GM19043 (cell line): ENCODE data around the gene MUC5B.
"Not testable (repeated sequence)": the region's sequence is repeated elsewhere in the genome, so short reads cannot be mapped to it uniquely, and the experiment has no call there.

Source experiments
- ATAC-seq: cut with Tn5 transposase; IDR thresholded peaks from one replicate; pipeline ENCODE4 v1.9.1; 2021; ENCODE audit warnings: low read depth; ENCODE audit not compliant: unreplicated experiment

Gene MUC5B

DNA sequence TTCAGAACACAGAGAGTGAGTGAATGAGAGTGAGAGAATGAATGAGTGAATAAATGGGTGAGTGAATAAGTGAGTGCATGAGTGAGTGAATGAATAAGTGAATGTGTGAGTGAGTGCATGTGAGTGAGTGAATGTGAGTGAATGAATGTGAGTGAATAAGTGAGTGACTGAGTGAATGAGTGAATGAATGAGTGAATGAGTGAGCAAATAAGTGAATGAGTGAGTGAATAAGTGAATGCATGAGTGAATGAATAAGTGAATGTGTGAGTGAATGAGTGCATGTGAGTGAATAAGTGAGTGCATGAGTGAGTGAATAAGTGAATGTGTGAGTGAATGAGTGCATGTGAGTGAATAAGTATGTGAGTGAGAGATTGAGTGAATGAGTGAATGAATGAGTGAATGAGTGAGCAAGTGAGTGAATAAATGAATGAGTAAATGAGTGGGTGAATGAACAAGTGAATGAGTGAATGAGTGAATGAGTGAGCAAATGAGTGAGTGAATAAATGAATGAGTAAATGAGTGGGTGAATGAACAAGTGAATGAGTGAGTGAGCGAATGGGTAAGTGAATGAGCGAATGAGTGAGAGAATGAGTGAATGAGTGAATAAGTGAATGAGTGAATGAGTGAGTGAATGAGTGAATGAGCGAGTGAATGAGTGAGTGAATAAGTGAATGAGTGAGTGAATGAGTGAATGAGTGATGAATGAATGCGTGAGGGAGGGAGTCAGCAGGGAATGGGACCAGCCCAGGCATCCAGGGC lies 21.3 kb upstream of the MUC5B start:
- ATAC-seq = no peak

DNA sequence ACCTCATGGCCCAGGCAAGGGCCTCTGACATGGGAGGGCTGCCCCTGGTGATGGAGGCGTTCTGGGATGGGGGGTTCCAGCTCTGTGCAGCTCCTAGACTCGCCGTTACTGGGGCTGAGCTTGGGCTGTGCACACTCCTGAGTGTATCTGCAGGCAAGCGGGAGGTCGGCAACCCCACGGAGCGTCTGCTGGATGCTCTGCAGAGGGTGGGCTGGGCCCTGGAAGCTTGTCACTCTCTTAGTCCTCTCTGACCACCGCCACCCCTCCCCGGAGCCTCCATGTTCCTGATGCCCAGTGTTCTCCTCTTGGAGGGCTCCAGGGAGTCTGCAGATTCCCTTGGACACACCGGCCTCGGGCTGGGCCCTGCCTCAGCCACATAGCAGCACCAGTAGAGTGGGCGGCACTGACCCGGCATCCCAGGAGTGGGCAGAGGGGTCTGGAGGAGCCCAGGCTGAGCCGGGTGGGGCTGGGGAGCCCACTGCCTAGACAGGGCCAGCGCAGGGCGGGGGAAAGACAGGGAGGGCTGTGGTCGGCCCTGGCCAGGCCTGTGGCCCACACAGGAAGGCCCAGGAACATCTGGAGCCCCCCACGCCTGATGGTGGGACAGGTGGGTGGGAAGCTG lies 20.6 kb upstream of the MUC5B start:
- ATAC-seq = no peak

- ATAC-seq = no peak
Measured at GRCh38 chr11:1202776-1203504, 19.9 kb upstream of the MUC5B start.

GRCh38 chr11:1203505-1204271 lies 19.2 kb upstream of the MUC5B start:
- ATAC-seq = no peak

GRCh38 chr11:1204381-1205101 lies 18.3 kb upstream of the MUC5B start:
- no peak for ATAC-seq

DNA sequence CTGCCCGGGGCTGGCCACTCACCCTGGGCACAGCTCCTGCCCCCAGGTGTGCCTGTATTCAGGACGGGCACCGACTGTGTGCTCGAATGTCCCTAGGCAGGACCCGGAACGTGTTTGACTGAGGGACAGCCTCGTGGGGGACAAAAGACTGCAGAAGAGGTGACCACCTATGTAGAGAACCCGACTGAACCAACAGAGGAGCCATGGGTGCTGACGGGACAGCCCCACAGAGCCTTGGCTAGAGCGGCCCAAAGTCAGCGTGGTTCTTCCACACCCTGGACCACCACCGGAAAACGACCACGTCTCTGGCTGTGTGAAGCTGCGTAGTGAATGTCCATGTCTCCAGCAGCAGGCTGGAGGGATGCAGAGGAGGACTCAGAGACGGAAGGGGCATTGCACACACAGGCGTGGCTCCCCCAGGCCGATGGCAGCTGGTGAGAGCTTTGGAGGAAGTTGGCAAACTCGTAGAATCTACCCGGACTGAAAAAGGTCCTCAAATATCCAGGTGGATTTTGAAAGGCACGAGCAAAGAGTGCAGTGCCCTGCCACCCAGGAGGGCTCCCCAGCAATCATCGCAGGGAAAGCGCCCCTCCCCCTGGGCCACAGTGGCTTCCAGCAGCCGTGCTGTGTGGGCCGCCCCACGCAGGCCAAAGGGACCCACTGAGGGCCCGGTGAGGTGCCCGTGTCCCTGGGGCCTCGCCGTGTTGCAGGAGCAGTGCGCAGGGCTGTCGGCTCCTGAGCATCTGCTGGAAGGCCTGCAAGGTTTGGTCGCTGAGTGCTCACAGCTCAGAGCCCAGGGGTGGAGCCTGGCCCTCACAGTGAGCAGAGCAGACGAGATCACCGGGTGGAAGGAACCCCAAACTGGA lies 17.5 kb upstream of the MUC5B start:
- no peak for ATAC-seq

DNA sequence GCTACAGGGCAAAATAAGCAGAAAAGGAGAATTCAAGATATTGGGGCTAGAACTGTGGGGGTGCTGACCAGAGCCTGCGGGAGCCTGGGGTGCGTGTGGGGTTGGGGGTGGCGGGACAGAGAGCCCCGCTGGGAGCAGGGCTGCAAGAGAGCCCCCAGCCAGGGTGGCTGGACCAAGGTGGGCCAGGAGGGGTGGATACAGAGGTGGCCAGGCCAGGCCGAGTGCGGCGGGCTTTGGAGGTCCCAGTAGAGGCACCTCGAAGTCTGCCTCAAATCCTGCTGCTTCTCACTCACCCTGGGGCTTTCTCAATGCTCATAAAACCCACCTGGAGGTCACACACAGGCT lies 16.9 kb upstream of the MUC5B start:
- ATAC-seq = no peak

DNA sequence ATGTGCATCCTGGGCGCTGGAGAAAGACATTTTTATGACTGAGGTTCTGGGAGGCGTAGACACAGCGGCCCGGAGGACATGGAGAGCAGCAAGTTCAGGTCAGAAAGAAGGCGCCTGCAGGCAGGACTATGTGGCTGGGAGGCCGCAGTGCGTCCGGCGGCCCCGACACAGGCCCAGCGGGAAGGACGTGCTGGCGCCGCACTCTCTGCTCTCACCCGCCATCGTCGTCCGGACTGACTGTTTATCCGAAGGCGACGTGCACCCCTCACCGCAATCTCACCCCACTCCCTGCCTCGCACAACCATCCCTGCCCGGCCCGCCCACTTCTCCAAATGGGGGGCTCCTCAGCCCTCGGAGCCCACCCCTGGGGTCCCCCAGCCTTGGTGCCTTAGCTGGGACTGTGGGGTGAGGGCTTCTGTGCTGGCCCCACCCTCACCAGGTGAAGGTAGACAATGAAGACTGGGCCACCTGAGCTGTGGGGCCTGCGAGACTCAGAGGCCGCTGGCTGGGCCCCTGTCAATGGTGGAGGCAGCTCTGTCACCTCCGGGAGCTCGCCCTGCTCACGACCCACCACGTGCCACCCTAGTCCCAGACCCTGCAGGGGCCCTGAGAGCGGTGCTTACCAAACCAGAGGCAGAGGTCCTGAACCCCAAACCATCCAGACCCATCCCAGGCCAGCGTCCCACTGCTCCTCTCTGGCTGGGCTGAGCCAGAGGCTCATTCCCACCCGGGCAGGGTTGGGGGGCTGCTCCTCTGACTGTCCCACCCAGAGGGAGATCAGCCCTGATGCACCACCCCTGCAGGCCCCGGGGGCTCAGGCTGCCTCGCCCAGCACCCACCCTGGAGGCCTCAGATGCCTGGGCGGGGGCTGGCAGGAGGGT lies 16.2 kb upstream of the MUC5B start:
- ATAC-seq = no peak

GRCh38 chr11:1207401-1208143 lies 15.3 kb upstream of the MUC5B start:
- no peak for ATAC-seq

DNA sequence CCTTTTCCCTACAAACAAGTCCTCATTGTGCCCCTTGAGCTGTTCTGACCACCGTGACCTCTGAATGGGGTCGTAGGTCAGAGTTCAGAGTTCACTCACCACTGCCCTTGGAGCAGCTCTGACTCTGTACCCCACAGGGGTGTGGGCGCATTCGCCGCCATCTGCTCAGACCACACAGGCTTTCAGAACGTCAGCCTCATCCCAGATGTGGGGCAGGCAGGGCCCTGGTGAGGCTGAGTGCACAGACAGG lies 14.8 kb upstream of the MUC5B start:
- ATAC-seq = no peak

DNA sequence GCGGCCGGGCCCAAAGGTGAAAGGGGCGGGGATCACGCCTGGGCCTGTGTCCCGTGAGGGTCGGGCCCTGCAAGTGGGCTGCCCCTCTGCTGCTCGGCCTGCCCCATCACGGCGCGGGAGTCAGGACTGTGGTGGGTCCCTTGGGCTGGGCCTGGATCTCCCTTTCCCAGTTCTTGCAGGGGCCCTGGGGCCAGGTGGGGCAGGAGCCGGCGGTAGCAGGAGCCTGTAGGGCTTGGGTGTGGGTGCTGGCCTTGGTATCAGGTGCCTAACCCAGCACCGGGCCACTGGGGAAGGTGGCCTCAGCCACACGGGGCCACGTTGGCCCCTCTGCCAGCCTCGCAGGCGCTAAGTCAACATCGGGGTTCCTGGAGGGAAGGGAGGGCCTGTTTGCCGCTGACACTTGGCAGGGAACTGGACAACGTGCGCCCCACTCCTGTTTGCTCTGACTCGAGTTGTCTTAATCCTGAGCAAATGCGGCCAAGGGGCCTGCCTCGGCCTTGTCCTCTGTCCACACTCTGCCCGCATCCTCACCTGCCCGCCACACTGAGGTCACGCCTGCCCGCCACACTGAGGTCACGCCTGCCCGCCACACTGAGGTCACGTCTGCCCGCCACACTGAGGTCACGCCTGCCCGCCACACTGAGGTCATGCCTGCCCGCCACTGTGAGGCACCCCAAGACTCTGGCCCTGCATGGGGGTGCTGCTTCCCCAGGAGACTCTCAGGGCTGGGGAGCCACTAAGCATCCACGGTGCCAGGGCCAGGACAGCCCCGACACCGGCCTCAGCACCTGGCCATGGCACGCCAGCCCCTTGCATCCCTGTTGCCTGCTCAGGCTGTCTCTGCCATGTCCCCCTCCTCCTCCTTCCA lies 14.2 kb upstream of the MUC5B start:
- ATAC-seq = no peak

DNA sequence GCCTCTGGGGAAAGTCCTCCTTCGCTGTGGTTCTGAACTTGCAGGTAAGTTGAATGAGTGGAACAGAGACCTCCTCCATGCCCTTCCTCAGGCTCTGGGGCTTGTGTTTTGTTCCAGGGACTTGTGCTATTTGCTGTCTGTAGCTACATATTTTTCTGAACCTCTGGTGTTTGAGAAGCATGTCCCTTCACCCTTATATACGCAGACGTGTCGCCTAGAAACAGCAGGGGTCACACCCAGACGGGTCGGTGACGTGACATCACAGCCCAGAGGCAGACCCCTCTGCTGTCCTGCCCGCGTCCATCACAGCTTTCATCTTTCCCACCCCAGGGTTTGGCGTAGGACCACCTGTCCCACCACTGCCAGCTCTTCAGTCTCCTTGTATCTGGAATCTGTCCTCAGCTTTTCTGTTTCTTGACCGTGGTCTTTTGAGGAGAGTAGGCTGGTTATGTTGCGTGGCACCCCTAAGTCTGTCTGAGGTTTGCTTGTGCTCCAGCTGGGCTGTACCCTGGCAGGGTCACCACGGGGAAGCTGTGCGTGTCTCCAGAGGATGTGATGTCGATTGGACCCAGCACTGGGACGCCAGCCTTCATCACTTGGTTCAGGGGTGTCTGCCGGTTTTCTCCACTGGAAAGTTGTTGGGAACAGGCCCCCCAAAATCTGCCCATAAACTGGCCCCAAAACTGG lies 13.4 kb upstream of the MUC5B start:
- no peak for ATAC-seq

DNA sequence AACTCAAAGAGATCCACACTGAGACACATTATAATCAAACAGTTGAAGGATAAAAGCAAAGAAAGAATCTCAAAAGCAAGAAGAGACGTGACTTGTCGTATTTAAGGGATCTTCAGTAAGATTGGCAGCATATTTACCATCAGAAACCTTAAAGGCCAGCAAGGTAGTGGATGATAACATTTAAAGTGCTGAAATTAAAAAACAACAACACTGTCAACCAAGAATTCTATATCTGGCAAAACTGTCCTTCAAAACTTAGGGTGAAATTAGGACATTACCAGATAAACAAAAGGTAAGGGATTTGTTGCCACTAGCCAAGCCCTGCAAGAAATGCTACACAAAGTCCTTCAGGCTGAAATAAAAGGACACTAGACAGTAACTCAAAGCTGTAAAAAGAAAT lies 11.0 kb upstream of the MUC5B start:
- no peak for ATAC-seq

DNA sequence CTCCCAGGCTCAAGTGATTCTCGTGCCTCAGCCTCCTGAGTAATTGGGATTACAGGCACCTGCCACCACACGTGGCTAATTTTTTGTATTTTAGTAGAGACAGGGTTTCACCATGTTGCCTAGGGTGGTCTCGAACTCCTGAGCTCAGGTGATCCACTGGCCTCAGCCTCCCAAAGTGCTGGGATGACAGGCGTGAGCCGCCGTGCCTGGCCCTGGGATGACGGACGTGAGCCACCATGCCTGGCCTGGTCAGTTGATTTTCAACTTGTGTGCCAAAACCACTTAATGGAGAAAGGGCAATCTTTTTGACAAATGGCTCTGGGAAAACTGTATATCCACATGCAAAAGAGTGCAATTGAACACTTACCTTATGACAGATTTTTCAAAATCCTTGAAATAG lies 7.0 kb upstream of the MUC5B start:
- not testable (repeated sequence) for ATAC-seq

DNA sequence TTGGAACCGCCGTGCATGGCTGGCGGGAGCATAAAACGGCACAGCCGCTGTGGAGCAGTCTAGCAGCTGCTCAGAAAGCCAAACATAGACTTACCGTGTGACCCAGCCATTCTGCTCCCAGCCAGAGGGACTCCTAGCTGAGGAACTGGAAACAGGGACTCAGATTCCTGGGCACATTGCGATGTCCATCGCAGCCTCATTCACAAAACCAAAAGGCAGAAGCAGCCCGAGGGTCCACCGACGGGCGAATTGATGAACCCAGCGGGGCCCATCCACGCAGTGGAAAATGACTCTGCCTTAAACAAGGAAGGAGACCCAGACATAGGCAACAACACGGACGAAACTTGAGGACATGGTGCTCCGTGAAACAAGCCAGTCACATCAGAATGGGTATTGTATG lies 5.7 kb upstream of the MUC5B start:
- ATAC-seq = no peak

- no peak for ATAC-seq
Measured at GRCh38 chr11:1218256-1218787, 4.5 kb upstream of the MUC5B start.
